Mucosa of gallbladder (tissue), 1 donor: ENCODE data around the gene KLF16. TPM values are rescaled to one million over a fixed set of nuclear protein-coding genes. Genes with fewer than 3 reads are reported as not detected.

ENCODE experiments used
- DNase-seq: peaks from one replicate; pipeline ENCODE4 v3.0.0-alpha.2; 2020; ENCODE audit warnings: low spot score
- total RNA-seq: library from RNA; stranded (reverse); gene quantifications from one replicate; pipeline ENCODE4 v1.2.1, GENCODE V29; 2021
- donor health status: DM: no; HTN: no; CAD: no.

KLF16 gene
- total RNA-seq, 1 donor from 2014 or later = 23.2 TPM

DNA sequence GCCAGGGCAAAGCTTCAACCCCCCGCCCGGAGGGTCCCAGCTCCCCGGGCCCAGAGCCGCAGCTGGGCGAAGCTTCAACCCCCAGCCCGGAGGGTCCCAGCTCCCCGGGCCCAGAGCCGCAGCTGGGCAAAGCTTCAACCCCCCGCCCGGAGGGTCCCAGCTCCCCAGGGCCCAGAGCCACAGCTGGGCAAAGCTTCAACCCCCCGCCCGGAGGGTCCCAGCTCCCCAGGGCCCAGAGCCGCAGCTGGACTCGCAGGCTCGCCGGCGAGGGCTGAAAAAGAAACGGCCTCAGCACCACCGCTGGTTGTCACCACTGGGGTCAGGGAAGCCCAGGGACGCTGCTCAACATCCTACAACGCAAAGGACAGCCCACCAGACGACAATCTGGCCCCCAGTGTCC is 20.3 kb downstream of the KLF16 start:
- DNase-seq = no peak

DNA sequence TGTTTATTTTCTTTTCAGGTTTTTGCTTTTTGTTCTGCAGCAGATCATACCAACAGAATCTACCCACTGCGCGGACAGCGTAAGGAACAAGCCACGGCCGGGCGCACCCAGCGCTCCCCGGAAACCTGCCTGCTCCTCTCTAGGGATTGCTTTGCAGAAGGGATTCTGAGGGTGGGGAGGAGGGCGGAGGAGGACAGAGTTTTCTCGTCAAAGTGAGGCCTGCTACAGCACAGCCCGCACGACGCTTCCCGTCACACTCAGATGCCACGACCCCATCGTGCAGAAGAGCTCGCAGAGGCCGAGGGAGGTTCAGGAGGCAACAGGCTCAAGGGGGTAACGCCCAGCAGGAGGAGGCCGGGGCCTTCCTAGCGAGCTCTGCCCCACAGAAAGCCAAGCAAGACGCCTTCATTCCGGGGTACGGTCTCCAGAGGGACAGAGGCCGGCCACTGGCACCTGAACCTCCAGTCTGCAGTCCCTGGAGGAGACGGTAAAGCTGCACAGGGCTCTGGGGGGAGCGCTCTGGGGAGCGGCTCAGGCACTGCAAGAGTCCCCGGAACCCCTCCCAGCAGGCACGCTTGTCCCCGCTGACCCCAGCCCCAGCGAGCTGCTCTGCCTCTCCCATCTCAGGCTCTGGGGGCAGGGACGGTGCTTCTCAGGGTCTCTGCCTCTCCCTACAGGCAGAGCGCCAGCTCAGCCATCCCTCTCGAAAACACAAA is 22.0 kb downstream of the KLF16 start:
- no peak for DNase-seq

DNA sequence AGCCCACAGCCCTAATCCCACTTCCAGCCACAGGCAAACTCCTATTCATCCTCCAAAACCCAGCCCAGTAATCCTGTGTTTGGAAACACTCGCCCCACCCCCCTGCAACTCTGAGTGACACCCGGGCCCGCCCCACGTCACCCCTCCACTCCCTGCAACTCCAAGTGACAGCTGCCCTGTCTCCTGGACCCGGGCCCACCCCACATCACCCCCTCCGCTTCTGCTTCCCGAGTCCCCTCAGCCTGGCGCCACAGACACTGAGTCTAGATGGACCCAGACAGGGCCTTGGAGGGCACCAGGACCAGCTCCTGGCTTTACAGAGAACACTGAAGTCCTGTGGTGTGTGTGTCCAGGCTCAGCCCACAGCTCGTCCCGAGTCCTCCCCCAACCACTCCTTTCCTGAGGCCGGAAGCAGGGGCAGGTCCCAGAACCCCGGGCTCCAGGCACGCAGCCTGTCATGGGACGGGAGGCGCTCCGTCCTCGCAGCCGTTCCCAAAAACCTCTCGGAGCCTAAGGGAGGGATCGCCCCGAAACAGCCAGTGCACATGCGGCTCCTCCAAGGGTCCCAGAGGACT is 22.8 kb downstream of the KLF16 start:
- no peak for DNase-seq

DNA sequence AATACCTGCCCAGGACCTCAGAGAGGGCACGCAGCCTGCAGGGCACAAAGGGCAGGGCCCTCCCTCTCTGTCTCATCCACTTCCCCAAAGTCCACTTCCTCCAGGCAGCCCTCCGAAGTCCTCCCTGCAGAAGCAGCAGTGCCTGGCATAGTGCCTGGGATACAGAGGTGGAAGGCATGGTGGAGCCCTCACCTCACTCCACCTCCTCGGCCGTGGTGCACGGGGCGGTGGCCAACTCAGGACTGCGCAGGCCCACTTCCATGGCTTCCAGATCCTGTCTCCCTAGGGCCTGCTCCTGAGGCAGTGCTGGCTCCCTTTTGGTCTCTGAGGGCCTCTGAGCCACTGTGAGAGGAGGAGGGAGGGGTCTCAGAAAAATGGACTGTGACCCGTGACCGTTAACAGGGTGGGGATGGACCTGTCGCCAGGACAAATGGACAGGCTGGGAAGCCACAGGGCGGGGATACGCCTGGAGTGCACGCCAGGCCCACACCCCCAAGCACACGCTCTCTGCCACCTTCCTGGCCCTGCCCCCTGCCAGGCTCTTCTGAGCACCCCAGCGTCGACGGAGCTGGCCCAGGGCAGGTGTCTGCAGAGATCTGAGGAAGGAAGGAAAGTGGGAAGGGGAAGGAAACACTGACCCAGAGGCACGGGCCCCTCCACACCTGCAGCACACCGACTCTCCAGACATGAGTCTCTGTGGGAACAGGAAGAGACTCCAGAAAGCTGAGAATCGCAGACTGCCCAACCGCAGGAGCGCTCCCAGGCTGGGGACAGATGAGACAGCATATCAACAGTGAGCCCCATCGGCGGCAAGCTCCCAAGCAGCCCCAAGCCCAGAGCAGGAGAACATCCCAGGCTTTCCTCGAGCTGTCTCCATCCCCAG is 23.5 kb downstream of the KLF16 start:
- no peak for DNase-seq

GRCh38 chr19:1837625-1838105 is 25.7 kb downstream of the KLF16 start:
- DNase-seq = no peak

- no peak for DNase-seq
Observed at GRCh38 chr19:1837222-1837565, 26.2 kb downstream of the KLF16 start.

GRCh38 chr19:1836458-1837221 is 26.7 kb downstream of the KLF16 start:
- no peak for DNase-seq

- no peak for DNase-seq
Observed at GRCh38 chr19:1833540-1833939, 29.8 kb downstream of the KLF16 start.

DNA sequence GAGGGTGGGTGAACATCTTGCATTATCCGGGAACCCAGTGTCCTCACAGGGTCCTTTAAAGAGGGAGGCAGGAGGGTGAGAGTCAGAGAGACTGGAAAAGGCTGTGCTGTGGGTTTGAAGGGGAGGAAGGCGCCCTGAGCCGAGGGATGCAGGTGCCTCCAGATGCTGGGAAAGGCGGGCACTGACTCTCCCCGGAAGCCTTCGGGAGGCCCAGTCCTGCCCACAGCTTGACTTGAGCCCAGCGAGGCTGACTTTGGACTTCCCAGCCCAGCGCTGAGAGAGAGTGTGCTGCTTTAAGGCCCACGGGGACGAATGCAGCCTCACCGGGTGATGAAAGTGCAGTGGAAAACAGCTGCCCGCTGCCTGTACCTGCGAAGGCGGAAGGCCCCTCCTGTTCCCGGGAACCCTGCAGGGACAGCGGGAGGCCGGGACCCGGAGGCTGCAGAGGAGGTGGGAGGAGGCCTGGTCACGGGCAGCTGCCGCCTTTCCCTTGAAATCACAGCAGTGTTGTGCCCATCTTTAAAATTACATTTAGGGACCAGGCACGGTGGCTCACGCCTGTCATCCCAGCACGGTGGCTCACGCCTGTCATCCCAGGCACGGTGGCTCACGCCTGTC is 31.2 kb downstream of the KLF16 start:
- no peak for DNase-seq

DNA sequence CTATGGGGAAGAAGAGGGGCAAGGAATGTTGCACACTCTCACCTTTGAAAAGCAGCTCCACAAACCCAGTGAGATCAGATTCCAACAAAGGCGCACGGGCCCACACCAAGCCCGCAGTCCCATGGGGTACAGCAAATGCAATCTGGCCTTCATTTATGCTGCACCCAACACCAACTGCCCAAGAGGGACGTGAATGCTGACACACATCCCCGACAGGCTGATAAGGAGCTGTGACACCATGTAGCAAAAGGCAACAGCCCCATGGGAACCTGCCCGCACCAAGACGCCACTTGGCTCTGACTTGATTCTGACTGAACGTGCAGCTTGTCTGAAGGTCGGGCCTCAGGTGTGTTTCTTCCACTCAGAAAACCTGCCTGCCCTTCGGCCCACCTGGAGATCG is 32.4 kb downstream of the KLF16 start:
- no peak for DNase-seq

- no peak for DNase-seq
Observed at GRCh38 chr19:1830568-1830967, 32.8 kb downstream of the KLF16 start.

- DNase-seq = no peak
Observed at GRCh38 chr19:1829958-1830357, 33.4 kb downstream of the KLF16 start.

GRCh38 chr19:1828279-1829238 is 34.8 kb downstream of the KLF16 start:
- DNase-seq = no peak

- no peak for DNase-seq
Observed at GRCh38 chr19:1827566-1828278, 35.7 kb downstream of the KLF16 start.

GRCh38 chr19:1826557-1827521 is 36.5 kb downstream of the KLF16 start:
- DNase-seq = peak; percentile 49

DNA sequence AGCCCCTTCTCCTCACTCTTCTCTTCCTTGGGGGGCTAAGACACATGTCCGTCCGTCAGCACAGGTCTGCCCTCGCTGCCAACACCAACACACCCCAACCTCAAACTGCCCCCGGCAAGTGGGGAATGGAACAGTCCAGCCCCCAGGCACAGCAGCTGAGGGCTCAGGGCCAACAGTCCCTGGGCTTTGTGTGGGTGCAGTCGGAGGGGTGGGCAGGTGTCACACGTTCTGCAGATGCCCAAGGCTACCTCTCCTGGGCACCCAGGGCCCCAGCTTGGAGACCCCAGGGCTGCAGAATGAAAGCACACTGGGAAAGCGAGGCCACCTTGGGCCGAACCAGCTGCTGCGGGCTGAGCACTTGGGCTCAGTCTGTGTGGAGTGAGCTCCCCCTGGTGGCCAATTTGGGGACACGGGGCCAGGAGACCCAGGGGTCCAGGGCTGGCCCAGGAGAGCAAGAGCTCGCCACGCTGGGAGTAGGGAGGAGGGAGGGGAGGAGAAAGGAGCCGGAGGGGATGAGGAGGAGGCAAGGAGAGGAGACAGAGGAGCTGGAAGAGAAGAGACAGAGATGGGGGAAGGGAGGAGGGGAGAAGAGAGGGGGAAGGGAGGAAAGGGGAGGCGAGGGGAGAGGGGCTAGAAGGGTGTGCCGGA is 37.3 kb downstream of the KLF16 start:
- peak; percentile 80 for DNase-seq

DNA sequence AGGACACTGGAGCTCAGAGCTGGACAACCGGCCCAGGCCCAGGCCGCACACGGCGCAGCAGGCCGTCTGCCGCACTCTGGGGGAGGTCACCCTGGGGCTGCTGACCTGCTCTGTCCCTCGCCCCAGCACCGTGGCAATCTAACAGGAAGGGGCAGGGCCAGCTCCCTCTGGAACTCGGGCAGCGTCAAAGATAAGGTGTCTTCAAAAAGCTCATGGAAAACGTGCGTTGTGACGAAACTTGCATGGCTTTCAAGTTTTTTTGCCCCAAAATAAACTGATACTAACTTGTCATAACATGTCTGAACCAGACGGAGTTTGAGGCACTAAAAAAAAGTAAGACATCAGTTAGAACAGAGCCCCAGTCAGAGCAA is 39.1 kb downstream of the KLF16 start:
- no peak for DNase-seq
